COLO668 (cell line): ENCODE results near the gene PTPN14.
"Not testable (repeated sequence)": the region's sequence is repeated elsewhere in the genome, so short reads cannot be mapped to it uniquely, and the experiment has no call there.

Source experiments
- DNase-seq: peaks from one replicate; lab custom pipeline; 2025; ENCODE audit not compliant: unreplicated experiment; lab: John Stamatoyannopoulos, UW

PTPN14 gene

GRCh38 chr1:214542275-214543199 lies 8.9 kb downstream of the PTPN14 start:
- no peak for DNase-seq

- no peak for DNase-seq
These were observed 9.7 kb downstream of the PTPN14 start for GRCh38 chr1:214541693-214542092.

GRCh38 chr1:214541206-214541605 lies 10.2 kb downstream of the PTPN14 start:
- DNase-seq = no peak

- no peak for DNase-seq
These were observed 11.1 kb downstream of the PTPN14 start for GRCh38 chr1:214540324-214540723.

- no peak for DNase-seq
These were observed 12.9 kb downstream of the PTPN14 start for GRCh38 chr1:214538496-214538895.

- DNase-seq = no peak
These were observed 13.4 kb downstream of the PTPN14 start for GRCh38 chr1:214537872-214538473.

GRCh38 chr1:214537219-214537618 lies 14.2 kb downstream of the PTPN14 start:
- no peak for DNase-seq

GRCh38 chr1:214532070-214532469 lies 19.3 kb downstream of the PTPN14 start:
- DNase-seq = no peak

- DNase-seq = no peak
These were observed 25.8 kb downstream of the PTPN14 start for GRCh38 chr1:214525535-214526019.

GRCh38 chr1:214524824-214525223 lies 26.6 kb downstream of the PTPN14 start:
- DNase-seq = no peak

GRCh38 chr1:214523124-214523824 lies 28.1 kb downstream of the PTPN14 start:
- no peak for DNase-seq

GRCh38 chr1:214521458-214521857 lies 29.9 kb downstream of the PTPN14 start:
- not testable (repeated sequence) for DNase-seq

- no peak for DNase-seq
These were observed 30.7 kb downstream of the PTPN14 start for GRCh38 chr1:214520544-214521165.

GRCh38 chr1:214518361-214518760 lies 33.0 kb downstream of the PTPN14 start:
- DNase-seq = no peak

GRCh38 chr1:214516434-214517326 lies 34.7 kb downstream of the PTPN14 start:
- DNase-seq = no peak

- DNase-seq = no peak
These were observed 35.6 kb downstream of the PTPN14 start for GRCh38 chr1:214515544-214516433.

- no peak for DNase-seq
These were observed 36.5 kb downstream of the PTPN14 start for GRCh38 chr1:214514819-214515383.

GRCh38 chr1:214514032-214514818 lies 37.2 kb downstream of the PTPN14 start:
- no peak for DNase-seq
